ENCODE measurements around the gene THSD7B.

The THSD7B gene

DNA sequence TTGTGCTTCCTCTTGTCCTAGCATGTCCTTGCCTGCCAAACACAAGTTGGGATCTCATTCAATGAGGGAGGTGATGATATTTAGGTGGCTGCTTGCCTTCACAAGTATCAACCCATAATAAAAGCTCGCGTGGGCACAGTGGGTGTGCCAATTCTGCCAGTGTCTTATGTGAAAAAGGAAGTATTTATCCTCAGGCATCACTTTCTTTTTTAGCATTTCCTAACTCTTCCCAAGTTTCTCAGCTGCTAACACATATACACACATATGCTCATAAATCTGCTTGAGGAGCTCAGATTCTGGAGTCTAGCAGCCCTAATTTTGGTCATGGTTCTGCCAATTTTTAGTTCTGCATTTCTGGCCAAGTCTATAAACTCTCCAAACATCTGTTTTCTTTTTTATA lies 879.4 kb downstream of the THSD7B start:
- Histone ChIP-seq H2AFZ (ENCODE audit: low read length) (no peak overlapping the region), H3K27me3 (ENCODE audit: insufficient read depth, low read length) (no peaks in the 10 kb centered on the region), H3K36me3 (ENCODE audit: insufficient read depth, low read length) (no peaks in the 10 kb centered on the region), H3K27ac (ENCODE audit: low read depth, low read length, poor library complexity, severe bottlenecking) (no peak overlapping the region), H3F3A (ENCODE audit: insufficient read depth, low read length) (no peaks in the 10 kb centered on the region), H3K9me2 (ENCODE audit: low read depth, low read length) (no peaks in the 10 kb centered on the region), H3K79me2 (ENCODE audit: insufficient read depth, low read length) (no peaks in the 10 kb centered on the region), H3K4me1 (ENCODE audit: insufficient read depth, low read length, severe bottlenecking) (no peaks in the 10 kb centered on the region), H3K9ac (ENCODE audit: low read length) (no peak overlapping the region), H4K20me1 (ENCODE audit: insufficient read depth, low read length) (no peaks in the 10 kb centered on the region), H3K4me2 (ENCODE audit: low read length) (no peak overlapping the region), H3K9me3 (ENCODE audit: low read length) (no peaks in the 10 kb centered on the region), H3K4me3 (ENCODE audit: low read depth, low read length, poor library complexity, severe bottlenecking) (no peak overlapping the region)
- TF ChIP-seq CTCF (IDR thresholded peaks at IDR 0.05; ENCODE audit: low read length) (no peak), EZH2 (IDR thresholded peaks at IDR 0.05; ENCODE audit: borderline replicate concordance, low read length) (no peak)

- H3K4me3 ChIP-seq (ENCODE audit: low read depth, low read length, poor library complexity, severe bottlenecking) = no peak overlapping the region
- H3K27me3 ChIP-seq (ENCODE audit: insufficient read depth, low read length) = no peaks in the 10 kb centered on the region
- H3K4me2 ChIP-seq (ENCODE audit: low read length) = no peak overlapping the region
- H3K4me1 ChIP-seq (ENCODE audit: insufficient read depth, low read length, severe bottlenecking) = no peaks in the 10 kb centered on the region
- TF ChIP-seq CTCF (IDR thresholded peaks at IDR 0.05; ENCODE audit: low read length) (no peak), EZH2 (IDR thresholded peaks at IDR 0.05; ENCODE audit: borderline replicate concordance, low read length) (no peak)
- no peaks in the 10 kb centered on the region for H3K79me2 ChIP-seq (ENCODE audit: insufficient read depth, low read length)
- no peaks in the 10 kb centered on the region for H3F3A ChIP-seq (ENCODE audit: insufficient read depth, low read length)
- H3K9me3 ChIP-seq (ENCODE audit: low read length) = no peaks in the 10 kb centered on the region
- no peaks in the 10 kb centered on the region for H4K20me1 ChIP-seq (ENCODE audit: insufficient read depth, low read length)
- H3K9ac ChIP-seq (ENCODE audit: low read length) = no peak overlapping the region
- H2AFZ ChIP-seq (ENCODE audit: low read length) = no peak overlapping the region
- no peaks in the 10 kb centered on the region for H3K9me2 ChIP-seq (ENCODE audit: low read depth, low read length)
- H3K36me3 ChIP-seq (ENCODE audit: insufficient read depth, low read length) = no peaks in the 10 kb centered on the region
- no peak overlapping the region for H3K27ac ChIP-seq (ENCODE audit: low read depth, low read length, poor library complexity, severe bottlenecking)
Measured at GRCh38 chr2:137654046-137654445, 888.7 kb downstream of the THSD7B start.

- Histone ChIP-seq H4K20me1 (ENCODE audit: insufficient read depth, low read length) (no peaks in the 10 kb centered on the region), H3K4me3 (ENCODE audit: low read depth, low read length, poor library complexity, severe bottlenecking) (no peak overlapping the region), H3K4me1 (ENCODE audit: insufficient read depth, low read length, severe bottlenecking) (no peaks in the 10 kb centered on the region), H3K9ac (ENCODE audit: low read length) (no peak overlapping the region), H3F3A (ENCODE audit: insufficient read depth, low read length) (no peaks in the 10 kb centered on the region), H3K27me3 (ENCODE audit: insufficient read depth, low read length) (no peaks in the 10 kb centered on the region), H3K9me3 (ENCODE audit: low read length) (no peaks in the 10 kb centered on the region), H3K27ac (ENCODE audit: low read depth, low read length, poor library complexity, severe bottlenecking) (no peak overlapping the region), H3K79me2 (ENCODE audit: insufficient read depth, low read length) (no peaks in the 10 kb centered on the region), H3K4me2 (ENCODE audit: low read length) (no peak overlapping the region), H3K9me2 (ENCODE audit: low read depth, low read length) (no peaks in the 10 kb centered on the region), H3K36me3 (ENCODE audit: insufficient read depth, low read length) (no peaks in the 10 kb centered on the region), H2AFZ (ENCODE audit: low read length) (no peak overlapping the region)
- TF ChIP-seq CTCF (IDR thresholded peaks at IDR 0.05; ENCODE audit: low read length) (no peak), EZH2 (IDR thresholded peaks at IDR 0.05; ENCODE audit: borderline replicate concordance, low read length) (no peak)
Measured at GRCh38 chr2:137655814-137656213, 890.5 kb downstream of the THSD7B start.
